Panc1 (cell line): ENCODE measurements around the gene BCR. TPM values are rescaled to one million over a fixed set of nuclear protein-coding genes. Genes with fewer than 3 reads are reported as not detected.

Experiments used
- ATAC-seq: fragments of 200-7000 bp; cut with Tn5 transposase; 2 replicates; pipeline ENCODE4 v1.9.1; 2020; ENCODE audit warnings: mild to moderate bottlenecking, moderate library complexity
- BruUV-seq: library from RNA; stranded (reverse); fragments of 400-500 nt; replicated peaks from 2 replicates; lab custom pipeline; 2021; lab: Mats Ljungman, UMichigan
- CTCF ChIA-PET: fragments of 300-600 bp; sonication (Branson Sonifier 250); formaldehyde crosslinking; loops from one replicate; lab custom pipeline; 2022; ENCODE audit warnings: antibody characterized with exemption; lab: Charles Lee
- POLR2A ChIA-PET: fragments of 300-600 bp; sonication (Branson Sonifier 250); formaldehyde crosslinking; loops from one replicate; lab custom pipeline; 2022; ENCODE audit warnings: antibody characterized with exemption; lab: Charles Lee
- DNase-seq: peaks from one replicate; pipeline ENCODE4 v3.0.0-alpha.2; 2010; ENCODE audit warnings: low read depth, low spot score
- H3K27ac ChIP-seq: 2 replicates; pipeline ENCODE4 v1.5.1; 2011; ENCODE audit warnings: mild to moderate bottlenecking, low read length, inconsistent platforms
- H3K27me3 ChIP-seq: fragments of 200-500 bp; sonication (Bioruptor generic); 2 replicates; pipeline ENCODE4 v1.6.0; 2014; ENCODE audit warnings: low read length, inconsistent platforms; ENCODE audit not compliant: control insufficient read depth, insufficient read depth
- H3K36me3 ChIP-seq: fragments of 200-500 bp; sonication (Bioruptor generic); 2 replicates; pipeline ENCODE4 v1.5.1; 2014; ENCODE audit warnings: inconsistent platforms, mild to moderate bottlenecking, low read length, moderate library complexity; ENCODE audit not compliant: control insufficient read depth, insufficient read depth
- H3K4me1 ChIP-seq: 2 replicates; pipeline ENCODE4 v1.5.1; 2011; ENCODE audit warnings: inconsistent platforms, mild to moderate bottlenecking, low read length, moderate library complexity; ENCODE audit not compliant: control insufficient read depth, insufficient read depth
- H3K4me3 ChIP-seq, 2 experiments: 2 replicates each; pipeline ENCODE4 v1.5.1; 2011 to 2012; ENCODE audit warnings: low read depth in 2 of 2, low read length in 2 of 2, mild to moderate bottlenecking in 2 of 2, inconsistent platforms in 1 of 2, moderate library complexity in 1 of 2
- H3K9me3 ChIP-seq: fragments of 200-500 bp; sonication (Bioruptor generic); 2 replicates; pipeline ENCODE4 v1.5.1; 2014; ENCODE audit warnings: low read depth, mild to moderate bottlenecking, inconsistent platforms, low read length, moderate library complexity; ENCODE audit not compliant: control insufficient read depth, insufficient read depth
- POLR2AphosphoS5 ChIP-seq: IDR thresholded peaks from 2 replicates; pipeline ENCODE4 v1.6.1; 2012; ENCODE audit warnings: mild to moderate bottlenecking, low read depth, low read length, moderate library complexity
- SIN3A ChIP-seq: IDR thresholded peaks from 2 replicates; pipeline ENCODE4 v1.6.1; 2012; ENCODE audit warnings: low read depth, mild to moderate bottlenecking, low read length, moderate library complexity, borderline replicate concordance; ENCODE audit not compliant: insufficient read depth
- TCF7L2 ChIP-seq: IDR thresholded peaks from 2 replicates; pipeline ENCODE4 v1.6.1; 2011; ENCODE audit warnings: mild to moderate bottlenecking, low read depth, low read length, inconsistent platforms
- in situ Hi-C: cut with HindIII; loops from 2 replicates; pipeline ENCODE4 v1.10.0; 2016; ENCODE audit warnings: low sequenced_read_pairs, low pct_unique_long_range_greater_than_20kb
- intact Hi-C: fragments of 100-400 bp; cut with micrococcal nuclease; formaldehyde crosslinking; loops from one replicate; pipeline ENCODE4 v1.10.0; 2022; ENCODE audit not compliant: unreplicated experiment
- total RNA-seq: library from RNA; stranded (reverse); gene quantifications from one replicate; pipeline ENCODE4 v1.2.1, GENCODE V29; 2021; ENCODE audit not compliant: unreplicated experiment
- TF ChIP-seq, protein P1 (sequence below), 2 experiments: IDR thresholded peaks; 2 replicates each; pipeline ENCODE4 v1.6.1; 2011 to 2012; ENCODE audit warnings: low read depth in 2 of 2, control low read depth in 1 of 2, low read length in 1 of 2, mild to moderate bottlenecking in 1 of 2, moderate library complexity in 1 of 2; ENCODE audit not compliant: insufficient read depth in 1 of 2
- TF ChIP-seq, protein P2 (sequence below): fragments of 450-650 bp; IDR thresholded peaks from 2 replicates; pipeline ENCODE4 v1.5.1; 2017; ENCODE audit warnings: mild to moderate bottlenecking

BCR gene
- total RNA-seq, 1 experiment from 2014 or later, result 32.1 TPM

DNA sequence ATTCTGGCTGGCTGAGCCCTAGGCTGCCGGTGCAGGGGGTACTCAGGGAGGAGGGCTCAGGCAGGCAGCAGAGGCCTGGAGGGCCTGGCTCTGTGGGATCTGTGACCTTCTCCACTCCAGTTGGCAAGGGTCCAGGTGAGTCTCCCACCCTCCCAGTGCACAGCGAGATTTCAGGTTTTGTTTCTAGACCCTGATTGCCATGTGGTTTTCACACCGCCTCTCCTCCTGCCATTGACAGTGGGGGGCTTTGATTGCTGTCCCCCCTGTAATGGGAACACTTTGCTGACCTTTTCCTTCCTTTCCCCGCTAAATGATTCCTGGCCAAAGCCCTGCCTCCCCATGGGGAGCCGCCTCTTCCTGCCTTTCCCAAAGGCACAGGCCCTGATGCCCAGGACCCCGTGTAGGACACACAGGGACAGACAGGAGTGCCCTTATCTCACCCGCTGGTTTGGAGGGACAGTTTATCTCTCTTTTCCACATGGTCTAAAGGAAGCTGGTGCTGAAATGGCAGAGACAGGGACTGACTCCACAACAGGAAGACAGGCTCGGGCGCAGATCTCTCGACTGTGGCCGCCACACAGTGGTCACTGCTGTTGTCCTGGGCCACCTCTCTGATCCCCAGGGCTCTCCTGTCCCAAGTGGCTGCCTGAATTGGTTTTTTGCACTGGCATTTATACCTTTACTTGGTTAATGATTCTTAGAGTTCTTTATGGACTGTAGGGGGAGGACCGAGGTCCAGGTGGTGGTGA lies 43.4 kb downstream of the BCR start:
- intact Hi-C loops (no loop called here), in situ Hi-C loops (no loop called here)
- Histone ChIP-seq H3K27ac (no peak overlapping the region), H3K27me3 (no peaks in the 10 kb centered on the region), H3K9me3 (0 out of 2 replicates have a peak, but pooled peaks cover 5% of the 10 kb centered on the region), H3K4me3 (no peak overlapping the region), H3K36me3 (no peaks in the 10 kb centered on the region), H3K4me1 (no peaks in the 10 kb centered on the region; the same call in 1 of the 2 replicates)
- ATAC-seq, result no peak
- no TSS peak for BruUV-seq
- TF ChIP-seq, protein P1, sequence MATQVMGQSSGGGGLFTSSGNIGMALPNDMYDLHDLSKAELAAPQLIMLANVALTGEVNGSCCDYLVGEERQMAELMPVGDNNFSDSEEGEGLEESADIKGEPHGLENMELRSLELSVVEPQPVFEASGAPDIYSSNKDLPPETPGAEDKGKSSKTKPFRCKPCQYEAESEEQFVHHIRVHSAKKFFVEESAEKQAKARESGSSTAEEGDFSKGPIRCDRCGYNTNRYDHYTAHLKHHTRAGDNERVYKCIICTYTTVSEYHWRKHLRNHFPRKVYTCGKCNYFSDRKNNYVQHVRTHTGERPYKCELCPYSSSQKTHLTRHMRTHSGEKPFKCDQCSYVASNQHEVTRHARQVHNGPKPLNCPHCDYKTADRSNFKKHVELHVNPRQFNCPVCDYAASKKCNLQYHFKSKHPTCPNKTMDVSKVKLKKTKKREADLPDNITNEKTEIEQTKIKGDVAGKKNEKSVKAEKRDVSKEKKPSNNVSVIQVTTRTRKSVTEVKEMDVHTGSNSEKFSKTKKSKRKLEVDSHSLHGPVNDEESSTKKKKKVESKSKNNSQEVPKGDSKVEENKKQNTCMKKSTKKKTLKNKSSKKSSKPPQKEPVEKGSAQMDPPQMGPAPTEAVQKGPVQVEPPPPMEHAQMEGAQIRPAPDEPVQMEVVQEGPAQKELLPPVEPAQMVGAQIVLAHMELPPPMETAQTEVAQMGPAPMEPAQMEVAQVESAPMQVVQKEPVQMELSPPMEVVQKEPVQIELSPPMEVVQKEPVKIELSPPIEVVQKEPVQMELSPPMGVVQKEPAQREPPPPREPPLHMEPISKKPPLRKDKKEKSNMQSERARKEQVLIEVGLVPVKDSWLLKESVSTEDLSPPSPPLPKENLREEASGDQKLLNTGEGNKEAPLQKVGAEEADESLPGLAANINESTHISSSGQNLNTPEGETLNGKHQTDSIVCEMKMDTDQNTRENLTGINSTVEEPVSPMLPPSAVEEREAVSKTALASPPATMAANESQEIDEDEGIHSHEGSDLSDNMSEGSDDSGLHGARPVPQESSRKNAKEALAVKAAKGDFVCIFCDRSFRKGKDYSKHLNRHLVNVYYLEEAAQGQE (IDR thresholded peaks at IDR 0.05; ENCODE audit: insufficient read depth in 1 of 2, low read depth in 2 of 2, low read length in 1 of 2), result no peak
- TF ChIP-seq SIN3A, result no peak
- TF ChIP-seq, protein P2, sequence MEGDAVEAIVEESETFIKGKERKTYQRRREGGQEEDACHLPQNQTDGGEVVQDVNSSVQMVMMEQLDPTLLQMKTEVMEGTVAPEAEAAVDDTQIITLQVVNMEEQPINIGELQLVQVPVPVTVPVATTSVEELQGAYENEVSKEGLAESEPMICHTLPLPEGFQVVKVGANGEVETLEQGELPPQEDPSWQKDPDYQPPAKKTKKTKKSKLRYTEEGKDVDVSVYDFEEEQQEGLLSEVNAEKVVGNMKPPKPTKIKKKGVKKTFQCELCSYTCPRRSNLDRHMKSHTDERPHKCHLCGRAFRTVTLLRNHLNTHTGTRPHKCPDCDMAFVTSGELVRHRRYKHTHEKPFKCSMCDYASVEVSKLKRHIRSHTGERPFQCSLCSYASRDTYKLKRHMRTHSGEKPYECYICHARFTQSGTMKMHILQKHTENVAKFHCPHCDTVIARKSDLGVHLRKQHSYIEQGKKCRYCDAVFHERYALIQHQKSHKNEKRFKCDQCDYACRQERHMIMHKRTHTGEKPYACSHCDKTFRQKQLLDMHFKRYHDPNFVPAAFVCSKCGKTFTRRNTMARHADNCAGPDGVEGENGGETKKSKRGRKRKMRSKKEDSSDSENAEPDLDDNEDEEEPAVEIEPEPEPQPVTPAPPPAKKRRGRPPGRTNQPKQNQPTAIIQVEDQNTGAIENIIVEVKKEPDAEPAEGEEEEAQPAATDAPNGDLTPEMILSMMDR, result no peak
- no peak for TF ChIP-seq TCF7L2
- no peak for TF ChIP-seq POLR2AphosphoS5
- ChIA-PET CTCF (interaction anchor here (0.5 kb wide), 1 partner anchor 10 kb away, joined by 15 read pairs; no protein-coding TSS in a partner anchor), POLR2A (no interaction called here)
- no peak for DNase-seq

GRCh38 chr22:23224846-23225245 lies 44.5 kb downstream of the BCR start:
- no peak for TF ChIP-seq TCF7L2
- TF ChIP-seq, protein P2, result no peak
- TF ChIP-seq, protein P1 (IDR thresholded peaks at IDR 0.05; ENCODE audit: insufficient read depth in 1 of 2, low read depth in 2 of 2, low read length in 1 of 2), result no peak
- TF ChIP-seq POLR2AphosphoS5, result no peak
- CTCF ChIA-PET, result no interaction called here
- ATAC-seq, result no peak
- H3K9me3 ChIP-seq, result 0 out of 2 replicates have a peak, but pooled peaks cover 6% of the 10 kb centered on the region
- no TSS peak for BruUV-seq
- no peak for DNase-seq
- in situ Hi-C loops (no loop called here), intact Hi-C loops (no loop called here)
- H3K27me3 ChIP-seq, result no peaks in the 10 kb centered on the region
- no peak overlapping the region for H3K4me3 ChIP-seq
- no peaks in the 10 kb centered on the region for H3K36me3 ChIP-seq
- POLR2A ChIA-PET, result no interaction called here
- no peaks in the 10 kb centered on the region; the same call in 1 of the 2 replicates for H3K4me1 ChIP-seq
- no peak overlapping the region for H3K27ac ChIP-seq
